Peyer's patch (tissue), 4 donors: ENCODE data around the gene ALDH3A2.

ENCODE experiments used
- CTCF ChIP-seq, 6 experiments: fragments of 450-650 bp in 4 of 6; fragments of 200-600 bp in 2 of 6; sonication (generic) in 1 of 6; IDR thresholded peaks; one replicate each; pipeline ENCODE4 v1.5.1; 2017 to 2019; ENCODE audit warnings: antibody characterized with exemption in 6 of 6, mild to moderate bottlenecking in 3 of 6, moderate library complexity in 1 of 6
- POLR2A ChIP-seq, 2 donors: fragments of 450-650 bp; IDR thresholded peaks; one replicate each; pipeline ENCODE4 v1.5.1; 2017; ENCODE audit warnings: antibody characterized with exemption in 2 of 2, mild to moderate bottlenecking in 2 of 2, moderate library complexity in 2 of 2

- TF ChIP-seq CTCF (IDR thresholded peaks at IDR 0.05) = no peak
- no peak for TF ChIP-seq POLR2A (IDR thresholded peaks at IDR 0.05)
Observed at GRCh38 chr17:19610879-19611278, 37.7 kb upstream of the ALDH3A2 start.
